HEK293 (cell line): ENCODE data around the gene FBXO27.

Source experiments
- CTCF ChIA-PET: fragments of 350-600 bp; formaldehyde crosslinking; extraction: SDS; loops from one replicate; lab custom pipeline; 2021; ENCODE audit warnings: antibody characterized with exemption; lab: Yijun Ruan, JAX
- POLR2A ChIA-PET: fragments of 300-600 bp; formaldehyde crosslinking; extraction: SDS; loops from one replicate; lab custom pipeline; 2020; ENCODE audit warnings: antibody characterized with exemption, inconsistent platforms; lab: Yijun Ruan, JAX
- H3K27ac ChIP-seq: fragments of 200-500 bp; sonication (Bioruptor generic); 2 replicates; pipeline ENCODE4 v1.5.1; 2014; ENCODE audit warnings: low read depth, low read length, control low read depth, inconsistent platforms; ENCODE audit errors: extremely low read depth
- H3K36me3 ChIP-seq, 2 experiments: fragments of 200-500 bp in 1 of 2; sonication (Bioruptor generic) in 1 of 2; 1 replicate in 1 of 2; 2 replicates in 1 of 2; pipeline ENCODE4 v1.5.1; 2014 to 2017; ENCODE audit warnings: inconsistent platforms in 2 of 2, low read length in 2 of 2; ENCODE audit not compliant: control insufficient read depth in 2 of 2, insufficient read depth in 1 of 2
- H3K4me1 ChIP-seq: fragments of 200-500 bp; sonication (Bioruptor generic); 2 replicates; pipeline ENCODE4 v1.5.1; 2014; ENCODE audit warnings: mild to moderate bottlenecking, low read length, inconsistent platforms; ENCODE audit not compliant: control insufficient read depth, insufficient read depth
- H3K4me3 ChIP-seq: 2 replicates; pipeline ENCODE4 v1.5.1; 2011; ENCODE audit warnings: low read depth, mild to moderate bottlenecking, control low read depth, low read length, moderate library complexity
- H3K9me3 ChIP-seq: fragments of 200-500 bp; sonication (Bioruptor generic); 2 replicates; pipeline ENCODE4 v1.5.1; 2014; ENCODE audit warnings: low read depth, low read length, inconsistent platforms; ENCODE audit not compliant: control insufficient read depth, insufficient read depth
- HOXA7 ChIP-seq: sonication (generic); formaldehyde crosslinking; IDR thresholded peaks from 2 replicates; pipeline ENCODE4 v1.8.1; 2022; ENCODE audit warnings: missing genetic modification reagents, borderline replicate concordance
- OSR2 ChIP-seq: fragments of 450-650 bp; formaldehyde crosslinking; IDR thresholded peaks from 2 replicates; pipeline ENCODE4 v1.5.1; 2016; ENCODE audit warnings: missing biosample characterization, missing genetic modification characterization
- OVOL3 ChIP-seq: fragments of 450-650 bp; formaldehyde crosslinking; IDR thresholded peaks from 2 replicates; pipeline ENCODE4 v1.5.1; 2016; ENCODE audit warnings: missing biosample characterization, missing genetic modification characterization
- YY2 ChIP-seq: fragments of 450-650 bp; formaldehyde crosslinking; IDR thresholded peaks from 2 replicates; pipeline ENCODE4 v1.5.1; 2016; ENCODE audit warnings: missing biosample characterization, missing genetic modification characterization
- ZFP37 ChIP-seq: fragments of 450-650 bp; formaldehyde crosslinking; IDR thresholded peaks from 2 replicates; pipeline ENCODE4 v1.5.1; 2016; ENCODE audit warnings: missing biosample characterization, missing genetic modification characterization
- ZFP69B ChIP-seq: fragments of 450-650 bp; formaldehyde crosslinking; IDR thresholded peaks from 2 replicates; pipeline ENCODE4 v1.5.1; 2016; ENCODE audit warnings: missing biosample characterization, missing genetic modification characterization
- ZNF10 ChIP-seq: fragments of 450-650 bp; formaldehyde crosslinking; IDR thresholded peaks from 2 replicates; pipeline ENCODE4 v1.5.1; 2017; ENCODE audit warnings: missing biosample characterization, missing genetic modification characterization
- ZNF140 ChIP-seq: fragments of 450-650 bp; formaldehyde crosslinking; IDR thresholded peaks from 2 replicates; pipeline ENCODE4 v1.5.1; 2016; ENCODE audit warnings: missing biosample characterization, missing genetic modification characterization
- ZNF16 ChIP-seq: fragments of 450-650 bp; formaldehyde crosslinking; IDR thresholded peaks from 2 replicates; pipeline ENCODE4 v1.5.1; 2016; ENCODE audit warnings: low read depth, missing biosample characterization, missing genetic modification characterization
- ZNF2 ChIP-seq: fragments of 450-650 bp; formaldehyde crosslinking; IDR thresholded peaks from 2 replicates; pipeline ENCODE4 v1.5.1; 2016; ENCODE audit warnings: missing biosample characterization, missing genetic modification characterization
- ZNF274 ChIP-seq, 2 experiments: fragments of 200-500 bp in 1 of 2; fragments of 450-650 bp in 1 of 2; sonication (Bioruptor generic) in 1 of 2; formaldehyde crosslinking in 1 of 2; IDR thresholded peaks; 2 replicates each; pipeline versions ENCODE4 v1.5.1 to v1.6.1; 2014 to 2016; ENCODE audit warnings: borderline replicate concordance in 1 of 2, inconsistent platforms in 1 of 2, low read length in 1 of 2, missing biosample characterization in 1 of 2, missing genetic modification characterization in 1 of 2
- ZNF404 ChIP-seq: fragments of 450-650 bp; formaldehyde crosslinking; IDR thresholded peaks from 2 replicates; pipeline ENCODE4 v1.5.1; 2017; ENCODE audit warnings: missing biosample characterization, missing genetic modification characterization
- ZNF433 ChIP-seq: fragments of 450-650 bp; formaldehyde crosslinking; IDR thresholded peaks from 2 replicates; pipeline ENCODE4 v1.5.1; 2016; ENCODE audit warnings: missing biosample characterization, missing genetic modification characterization, low read depth
- ZNF529 ChIP-seq: fragments of 450-650 bp; formaldehyde crosslinking; IDR thresholded peaks from 2 replicates; pipeline ENCODE4 v1.5.1; 2017; ENCODE audit warnings: missing genetic modification characterization, missing biosample characterization; ENCODE audit not compliant: insufficient replicate concordance
- ZNF549 ChIP-seq: fragments of 450-650 bp; IDR thresholded peaks from 2 replicates; pipeline ENCODE4 v1.5.1; 2018; ENCODE audit warnings: missing biosample characterization, missing genetic modification characterization, mild to moderate bottlenecking, inconsistent platforms, moderate library complexity
- ZNF571 ChIP-seq: fragments of 450-650 bp; formaldehyde crosslinking; IDR thresholded peaks from 2 replicates; pipeline ENCODE4 v1.5.0; 2017; ENCODE audit warnings: missing biosample characterization, missing genetic modification characterization
- ZNF677 ChIP-seq: fragments of 450-650 bp; IDR thresholded peaks from 2 replicates; pipeline ENCODE4 v1.5.0; 2018; ENCODE audit warnings: missing biosample characterization, mild to moderate bottlenecking, missing genetic modification characterization, moderate library complexity
- ZNF785 ChIP-seq: fragments of 450-650 bp; formaldehyde crosslinking; IDR thresholded peaks from 2 replicates; pipeline ENCODE4 v1.5.1; 2016; ENCODE audit warnings: missing biosample characterization, missing genetic modification characterization
- TF ChIP-seq, protein P1 (sequence below): fragments of 450-650 bp; formaldehyde crosslinking; IDR thresholded peaks from 2 replicates; pipeline ENCODE4 v1.5.1; 2016; ENCODE audit warnings: missing biosample characterization, missing genetic modification characterization
- TF ChIP-seq, protein P2 (sequence below): fragments of 450-650 bp; formaldehyde crosslinking; IDR thresholded peaks from 2 replicates; pipeline ENCODE4 v1.5.1; 2016; ENCODE audit warnings: missing biosample characterization, missing genetic modification characterization
- TF ChIP-seq, protein P3 (sequence below): fragments of 450-650 bp; formaldehyde crosslinking; IDR thresholded peaks from 2 replicates; pipeline ENCODE4 v1.5.1; 2016; ENCODE audit warnings: missing biosample characterization, missing genetic modification characterization

FBXO27 gene

DNA sequence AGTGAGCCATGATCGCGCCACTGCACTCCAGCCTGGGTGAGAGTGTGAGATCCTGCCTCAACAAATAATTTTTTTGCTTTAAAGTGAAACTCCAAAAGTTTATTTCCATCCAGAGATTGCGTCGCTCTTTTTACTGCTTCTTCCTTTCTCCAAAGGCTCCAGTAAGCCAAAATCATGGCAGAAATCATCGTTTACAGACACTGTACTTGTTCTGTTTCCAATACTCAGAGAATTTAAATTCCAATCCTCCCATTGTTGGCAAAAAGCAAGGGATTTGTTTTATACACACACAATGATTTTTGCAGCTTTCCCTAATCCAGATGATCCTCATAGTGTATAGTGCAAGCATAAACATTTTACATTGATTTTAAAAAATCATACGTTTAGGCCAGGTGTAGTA lies 15.3 kb downstream of the FBXO27 start:
- ChIA-PET CTCF (interaction anchor here (0.6 to 0.7 kb wide), 6 partner anchors 12 to 1119 kb away, joined by 3 to 6 read pairs (median 3); no protein-coding TSS in a partner anchor), POLR2A (interaction anchor here (0.7 kb wide), 1 partner anchor 45 kb away, joined by 4 read pairs; no protein-coding TSS in a partner anchor)
- no peaks in the 10 kb centered on the region; the same call in 1 of the 2 replicates for H3K9me3 ChIP-seq
- H3K4me1 ChIP-seq, result no peaks in the 10 kb centered on the region
- H3K4me3 ChIP-seq, result no peak overlapping the region
- no peak overlapping the region for H3K27ac ChIP-seq
- no peak for TF ChIP-seq ZFP69B (tag by site-specific recombination)
- peaks cover 0 to 4% of the 10 kb centered on the region in 2 experiments; a peak in 1 of 3 replicates for H3K36me3 ChIP-seq

DNA sequence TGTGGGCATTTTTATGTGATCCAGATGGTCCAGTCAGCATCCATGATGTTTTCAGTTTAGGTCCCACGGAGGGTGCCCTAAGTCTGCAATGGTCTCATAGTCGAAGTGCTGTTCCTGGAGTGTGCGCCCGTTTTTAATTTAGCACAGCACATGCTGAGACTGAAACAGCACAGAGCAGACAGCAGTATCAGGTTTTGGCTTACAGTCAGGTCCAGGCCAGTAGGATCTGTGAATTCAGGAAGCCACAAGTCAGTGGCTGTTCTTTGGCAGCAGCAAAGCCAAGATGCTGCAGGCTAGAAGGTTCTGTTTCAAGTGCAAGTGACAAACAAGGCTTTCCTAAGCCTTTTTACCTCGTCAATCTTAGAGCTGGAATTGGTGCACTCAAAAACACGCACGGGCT lies 18.3 kb downstream of the FBXO27 start:
- Histone ChIP-seq H3K27ac (no peak overlapping the region), H3K9me3 (no peaks in the 10 kb centered on the region; the same call in 1 of the 2 replicates), H3K4me1 (no peaks in the 10 kb centered on the region), H3K4me3 (no peak overlapping the region), H3K36me3 (peaks cover 0 to 4% of the 10 kb centered on the region in 2 experiments; a peak in 1 of 3 replicates)
- TF ChIP-seq, protein P1, sequence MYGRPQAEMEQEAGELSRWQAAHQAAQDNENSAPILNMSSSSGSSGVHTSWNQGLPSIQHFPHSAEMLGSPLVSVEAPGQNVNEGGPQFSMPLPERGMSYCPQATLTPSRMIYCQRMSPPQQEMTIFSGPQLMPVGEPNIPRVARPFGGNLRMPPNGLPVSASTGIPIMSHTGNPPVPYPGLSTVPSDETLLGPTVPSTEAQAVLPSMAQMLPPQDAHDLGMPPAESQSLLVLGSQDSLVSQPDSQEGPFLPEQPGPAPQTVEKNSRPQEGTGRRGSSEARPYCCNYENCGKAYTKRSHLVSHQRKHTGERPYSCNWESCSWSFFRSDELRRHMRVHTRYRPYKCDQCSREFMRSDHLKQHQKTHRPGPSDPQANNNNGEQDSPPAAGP (tag by site-specific recombination), result no peak
- no peak for TF ChIP-seq ZNF529 (tag by site-specific recombination)
- TF ChIP-seq YY2, result peak; percentile 11; the same call in 1 of the 2 replicates
- POLR2A ChIA-PET, result no interaction called here
- CTCF ChIA-PET, result interaction anchor here (0.7 to 1.3 kb wide), 2 partner anchors 48 to 247 kb away, joined by 3 to 4 read pairs; no protein-coding TSS in a partner anchor

DNA sequence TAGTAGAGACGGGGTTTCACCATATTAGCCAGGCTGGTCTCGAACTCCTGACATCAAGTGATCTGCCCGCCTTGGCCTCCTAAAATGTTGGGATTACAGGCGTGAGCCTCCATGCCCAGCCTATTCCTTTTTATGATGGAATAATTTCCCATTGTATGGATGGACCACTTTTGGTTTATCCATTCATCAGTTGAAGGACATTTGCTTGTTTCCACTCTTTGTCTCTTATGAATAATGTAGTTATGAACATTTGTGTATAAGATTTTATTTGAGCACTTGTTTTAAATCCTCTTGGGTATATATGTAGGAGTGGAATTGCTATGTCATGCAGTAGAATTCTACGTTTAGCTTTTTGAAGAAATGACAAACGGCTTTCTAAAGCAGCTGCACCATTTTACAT lies 23.3 kb downstream of the FBXO27 start:
- Histone ChIP-seq H3K9me3 (no peaks in the 10 kb centered on the region; the same call in 1 of the 2 replicates), H3K4me1 (no peaks in the 10 kb centered on the region), H3K36me3 (peaks cover 0 to 4% of the 10 kb centered on the region in 2 experiments; a peak in 1 of 3 replicates), H3K4me3 (no peak overlapping the region), H3K27ac (no peak overlapping the region)
- ChIA-PET POLR2A (no interaction called here), CTCF (no interaction called here)
- no peak for TF ChIP-seq ZNF404 (tag by site-specific recombination)
- no peak for TF ChIP-seq OSR2 (tag by site-specific recombination)
- no peak for TF ChIP-seq ZNF571 (tag by site-specific recombination)
- TF ChIP-seq ZNF677 (tag by site-specific recombination), result no peak
- no peak for TF ChIP-seq HOXA7 (CRISPR knock-in tag)
- peak; percentile 83 for TF ChIP-seq ZNF140 (tag by site-specific recombination)
- TF ChIP-seq ZNF16, result no peak
- TF ChIP-seq ZNF785 (tag by site-specific recombination), result no peak
- TF ChIP-seq, protein P2, sequence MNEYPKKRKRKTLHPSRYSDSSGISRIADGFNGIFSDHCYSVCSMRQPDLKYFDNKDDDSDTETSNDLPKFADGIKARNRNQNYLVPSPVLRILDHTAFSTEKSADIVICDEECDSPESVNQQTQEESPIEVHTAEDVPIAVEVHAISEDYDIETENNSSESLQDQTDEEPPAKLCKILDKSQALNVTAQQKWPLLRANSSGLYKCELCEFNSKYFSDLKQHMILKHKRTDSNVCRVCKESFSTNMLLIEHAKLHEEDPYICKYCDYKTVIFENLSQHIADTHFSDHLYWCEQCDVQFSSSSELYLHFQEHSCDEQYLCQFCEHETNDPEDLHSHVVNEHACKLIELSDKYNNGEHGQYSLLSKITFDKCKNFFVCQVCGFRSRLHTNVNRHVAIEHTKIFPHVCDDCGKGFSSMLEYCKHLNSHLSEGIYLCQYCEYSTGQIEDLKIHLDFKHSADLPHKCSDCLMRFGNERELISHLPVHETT (tag by site-specific recombination), result no peak
- TF ChIP-seq OVOL3, result no peak
- TF ChIP-seq ZNF2 (tag by site-specific recombination), result no peak
- TF ChIP-seq ZNF433 (tag by site-specific recombination), result no peak
- TF ChIP-seq ZFP37 (tag by site-specific recombination), result no peak
- TF ChIP-seq, protein P3, sequence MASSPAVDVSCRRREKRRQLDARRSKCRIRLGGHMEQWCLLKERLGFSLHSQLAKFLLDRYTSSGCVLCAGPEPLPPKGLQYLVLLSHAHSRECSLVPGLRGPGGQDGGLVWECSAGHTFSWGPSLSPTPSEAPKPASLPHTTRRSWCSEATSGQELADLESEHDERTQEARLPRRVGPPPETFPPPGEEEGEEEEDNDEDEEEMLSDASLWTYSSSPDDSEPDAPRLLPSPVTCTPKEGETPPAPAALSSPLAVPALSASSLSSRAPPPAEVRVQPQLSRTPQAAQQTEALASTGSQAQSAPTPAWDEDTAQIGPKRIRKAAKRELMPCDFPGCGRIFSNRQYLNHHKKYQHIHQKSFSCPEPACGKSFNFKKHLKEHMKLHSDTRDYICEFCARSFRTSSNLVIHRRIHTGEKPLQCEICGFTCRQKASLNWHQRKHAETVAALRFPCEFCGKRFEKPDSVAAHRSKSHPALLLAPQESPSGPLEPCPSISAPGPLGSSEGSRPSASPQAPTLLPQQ (tag by site-specific recombination), result no peak
- no peak for TF ChIP-seq ZNF549 (tag by site-specific recombination)
- TF ChIP-seq ZNF274 (IDR thresholded peaks at IDR 0.05; ENCODE audit: low read length), result no peak
- TF ChIP-seq ZNF274 (tag by site-specific recombination; IDR thresholded peaks at IDR 0.05; ENCODE audit: borderline replicate concordance), result no peak
- TF ChIP-seq ZNF10 (tag by site-specific recombination), result peak; percentile 98
